Measurements from ENCODE around the gene ZBTB20. TPM values are rescaled to one million over a fixed set of nuclear protein-coding genes. Genes with fewer than 3 reads are reported as not detected.

Gene ZBTB20
- total RNA-seq, 1 experiment from 2014 or later = 10.7 TPM

- BruUV-seq (replicated peaks) = no TSS peak
- no peak overlapping the region for H3K4me3 Mint-ChIP-seq (ENCODE audit: unreplicated experiment)
- ChIA-PET POLR2A (no interaction called here), CTCF (no interaction called here)
- intact Hi-C loops (cut with micrococcal nuclease) = no loop called here
- H3K27ac Mint-ChIP-seq (ENCODE audit: low read depth, unreplicated experiment) = no peak overlapping the region
- no peaks in the 10 kb centered on the region for H3K4me1 Mint-ChIP-seq (ENCODE audit: insufficient read depth, unreplicated experiment)
- TF ChIP-seq, protein P1, sequence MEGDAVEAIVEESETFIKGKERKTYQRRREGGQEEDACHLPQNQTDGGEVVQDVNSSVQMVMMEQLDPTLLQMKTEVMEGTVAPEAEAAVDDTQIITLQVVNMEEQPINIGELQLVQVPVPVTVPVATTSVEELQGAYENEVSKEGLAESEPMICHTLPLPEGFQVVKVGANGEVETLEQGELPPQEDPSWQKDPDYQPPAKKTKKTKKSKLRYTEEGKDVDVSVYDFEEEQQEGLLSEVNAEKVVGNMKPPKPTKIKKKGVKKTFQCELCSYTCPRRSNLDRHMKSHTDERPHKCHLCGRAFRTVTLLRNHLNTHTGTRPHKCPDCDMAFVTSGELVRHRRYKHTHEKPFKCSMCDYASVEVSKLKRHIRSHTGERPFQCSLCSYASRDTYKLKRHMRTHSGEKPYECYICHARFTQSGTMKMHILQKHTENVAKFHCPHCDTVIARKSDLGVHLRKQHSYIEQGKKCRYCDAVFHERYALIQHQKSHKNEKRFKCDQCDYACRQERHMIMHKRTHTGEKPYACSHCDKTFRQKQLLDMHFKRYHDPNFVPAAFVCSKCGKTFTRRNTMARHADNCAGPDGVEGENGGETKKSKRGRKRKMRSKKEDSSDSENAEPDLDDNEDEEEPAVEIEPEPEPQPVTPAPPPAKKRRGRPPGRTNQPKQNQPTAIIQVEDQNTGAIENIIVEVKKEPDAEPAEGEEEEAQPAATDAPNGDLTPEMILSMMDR (IDR thresholded peaks at IDR 0.05; ENCODE audit: unreplicated experiment) = no peak
- peaks cover 31% of the 10 kb centered on the region for H3K9me3 Mint-ChIP-seq (ENCODE audit: unreplicated experiment)
- no peaks in the 10 kb centered on the region for H3K36me3 Mint-ChIP-seq (ENCODE audit: insufficient read depth, unreplicated experiment)
- no peak for DNase-seq (ENCODE audit: unreplicated experiment)
- no peaks in the 10 kb centered on the region for H3K27me3 Mint-ChIP-seq (ENCODE audit: insufficient read depth, unreplicated experiment)
Observed at GRCh38 chr3:114953215-114953799, 193.8 kb downstream of the ZBTB20 start.

DNA sequence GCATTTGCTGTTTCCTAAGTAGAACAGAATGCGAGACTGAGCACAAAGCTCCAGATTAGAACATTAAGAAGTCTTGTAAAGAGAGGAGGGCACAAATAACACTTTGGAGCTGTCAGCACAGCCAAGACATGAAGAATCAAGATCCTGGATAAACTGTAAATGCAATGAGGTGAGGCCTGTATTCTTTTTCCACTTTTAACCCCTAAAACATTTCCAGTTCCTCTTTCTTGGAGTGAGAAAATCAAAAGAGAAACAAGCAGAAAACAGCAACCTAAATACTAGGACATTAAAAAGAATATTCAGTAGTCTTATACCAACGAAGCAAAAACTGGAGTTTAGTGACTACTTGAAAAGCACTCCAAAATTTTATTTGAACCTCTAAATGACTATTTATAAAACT, 204.3 kb downstream of the ZBTB20 start:
- CTCF ChIA-PET = no interaction called here
- DNase-seq (ENCODE audit: unreplicated experiment) = no peak
- H3K36me3 Mint-ChIP-seq (ENCODE audit: insufficient read depth, unreplicated experiment) = no peaks in the 10 kb centered on the region
- TF ChIP-seq, protein P1 (IDR thresholded peaks at IDR 0.05; ENCODE audit: unreplicated experiment) = no peak
- no peak overlapping the region for H3K4me3 Mint-ChIP-seq (ENCODE audit: unreplicated experiment)
- no peaks in the 10 kb centered on the region for H3K27me3 Mint-ChIP-seq (ENCODE audit: insufficient read depth, unreplicated experiment)
- POLR2A ChIA-PET = no interaction called here
- no peak overlapping the region for H3K27ac Mint-ChIP-seq (ENCODE audit: low read depth, unreplicated experiment)
- no TSS peak for BruUV-seq (replicated peaks)
- H3K9me3 Mint-ChIP-seq (ENCODE audit: unreplicated experiment) = no peaks in the 10 kb centered on the region
- no peaks in the 10 kb centered on the region for H3K4me1 Mint-ChIP-seq (ENCODE audit: insufficient read depth, unreplicated experiment)
- intact Hi-C loops (cut with micrococcal nuclease) = no loop called here

DNA sequence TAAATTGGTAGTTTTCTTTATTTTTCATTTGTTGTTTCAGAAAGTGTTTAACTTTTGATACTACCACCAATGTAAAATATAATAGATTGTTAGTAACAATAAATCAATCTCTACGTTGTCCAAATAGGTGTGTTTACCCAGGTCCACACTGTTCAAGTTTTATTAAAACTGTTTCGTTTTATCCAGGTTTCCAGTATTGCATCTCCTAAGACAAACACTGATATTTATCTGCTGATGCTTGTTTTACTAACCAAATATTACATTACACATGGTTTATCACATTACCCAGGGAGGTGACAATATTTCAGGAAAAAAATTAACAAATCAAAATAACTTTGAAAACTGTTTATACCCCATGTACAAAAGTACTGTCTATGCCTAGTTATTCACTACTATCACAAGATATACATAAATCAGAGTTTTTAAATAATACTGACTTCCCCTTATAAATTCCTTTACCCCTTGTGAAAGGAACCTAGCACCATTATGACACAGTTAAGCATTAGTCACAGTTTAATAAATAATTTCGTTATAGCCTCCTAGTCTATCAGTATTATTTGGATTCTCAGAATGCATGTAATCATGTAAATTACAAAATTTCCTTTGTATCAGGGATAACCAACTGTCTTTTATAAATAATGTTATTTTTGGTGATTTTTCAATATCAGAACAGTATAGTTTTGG, 205.3 kb downstream of the ZBTB20 start:
- Mint-ChIP-seq H3K36me3 (ENCODE audit: insufficient read depth, unreplicated experiment) (no peaks in the 10 kb centered on the region), H3K27me3 (ENCODE audit: insufficient read depth, unreplicated experiment) (no peaks in the 10 kb centered on the region), H3K27ac (ENCODE audit: low read depth, unreplicated experiment) (no peak overlapping the region), H3K4me3 (ENCODE audit: unreplicated experiment) (no peak overlapping the region), H3K9me3 (ENCODE audit: unreplicated experiment) (no peaks in the 10 kb centered on the region), H3K4me1 (ENCODE audit: insufficient read depth, unreplicated experiment) (no peaks in the 10 kb centered on the region)
- TF ChIP-seq, protein P1 (IDR thresholded peaks at IDR 0.05; ENCODE audit: unreplicated experiment) = no peak
- ChIA-PET POLR2A (interaction anchor here (0.7 to 0.8 kb wide), 2 partner anchors 42 to 976 kb away, joined by 3 read pairs; no protein-coding TSS in a partner anchor), CTCF (interaction anchor here (0.6 kb wide), 1 partner anchor 630 kb away, joined by 3 read pairs; no protein-coding TSS in a partner anchor)
- no TSS peak for BruUV-seq (replicated peaks)
- intact Hi-C loops (cut with micrococcal nuclease) = no loop called here
- no peak for DNase-seq (ENCODE audit: unreplicated experiment)

- Mint-ChIP-seq H3K9me3 (ENCODE audit: unreplicated experiment) (no peaks in the 10 kb centered on the region), H3K27me3 (ENCODE audit: insufficient read depth, unreplicated experiment) (no peaks in the 10 kb centered on the region), H3K4me3 (ENCODE audit: unreplicated experiment) (no peak overlapping the region), H3K27ac (ENCODE audit: low read depth, unreplicated experiment) (no peak overlapping the region), H3K4me1 (ENCODE audit: insufficient read depth, unreplicated experiment) (no peaks in the 10 kb centered on the region), H3K36me3 (ENCODE audit: insufficient read depth, unreplicated experiment) (no peaks in the 10 kb centered on the region)
- ChIA-PET POLR2A (no interaction called here), CTCF (interaction anchor here (0.6 kb wide), 1 partner anchor 456 kb away, joined by 4 read pairs; no protein-coding TSS in a partner anchor)
- no peak for DNase-seq (ENCODE audit: unreplicated experiment)
- intact Hi-C loops (cut with micrococcal nuclease) = no loop called here
- BruUV-seq (replicated peaks) = no TSS peak
- TF ChIP-seq, protein P1 (IDR thresholded peaks at IDR 0.05; ENCODE audit: unreplicated experiment) = no peak
Observed at GRCh38 chr3:114939920-114940319, 207.2 kb downstream of the ZBTB20 start.

All from MCF 10A (cell line).